Heart left ventricle (tissue), 13 donors: ENCODE measurements around the gene C6orf15.

Experiments
- POLR2A ChIP-seq, 2 donors: fragments of 450-650 bp; IDR thresholded peaks; one replicate each; pipeline ENCODE4 v1.6.1; 2017; ENCODE audit warnings: antibody characterized with exemption in 2 of 2, mild to moderate bottlenecking in 2 of 2, moderate library complexity in 2 of 2
- TF ChIP-seq, protein P1 (sequence below), 12 donors: fragments of 200-600 bp; sonication (generic) in 4 of 12; IDR thresholded peaks; one replicate each; pipeline versions ENCODE4 v1.5.0 to v1.8.0; 2018 to 2022; ENCODE audit warnings: antibody characterized with exemption in 12 of 12, mild to moderate bottlenecking in 5 of 12
- donor health status: ischemic (EF 13 %, LVEDD 7.1; RV severe dilation, severe dysfunction).
- donor health status: DM: no; HTN: yes; CAD: no.
- donor health status: DM: no; HTN: no; CAD: no.
- donor health status: ischemic (EF 25% LVEDD 6.9; RV normal size, moderate dysfunction).
- donor health status: ischemic (EF 25% LVEDD 5.7; RV mildly dilated, moderate dysfunction).
- donor health status: ischemic (EF 35%, LVEDD 5.7; RV mildly dilated, moderate dysfunction).
- donor health status: nonischemic (EF 11% LVEDD 7.7; RV severe dilation, severe dysfunction).
- donor health status: DM: yes; HTN: yes; CAD: no.
- donor health status: PGD.
- donor health status: ischemic (EF 29% LVEDD 5.4; RV normal size, mild dysfunction).
- donor health status: nonischemic (EF 23%, LVEDD 6.1; RV moderate dilation, normal function).

GRCh38 chr6:31149827-31150447, 37.6 kb upstream of the C6orf15 start:
- TF ChIP-seq, protein P1, sequence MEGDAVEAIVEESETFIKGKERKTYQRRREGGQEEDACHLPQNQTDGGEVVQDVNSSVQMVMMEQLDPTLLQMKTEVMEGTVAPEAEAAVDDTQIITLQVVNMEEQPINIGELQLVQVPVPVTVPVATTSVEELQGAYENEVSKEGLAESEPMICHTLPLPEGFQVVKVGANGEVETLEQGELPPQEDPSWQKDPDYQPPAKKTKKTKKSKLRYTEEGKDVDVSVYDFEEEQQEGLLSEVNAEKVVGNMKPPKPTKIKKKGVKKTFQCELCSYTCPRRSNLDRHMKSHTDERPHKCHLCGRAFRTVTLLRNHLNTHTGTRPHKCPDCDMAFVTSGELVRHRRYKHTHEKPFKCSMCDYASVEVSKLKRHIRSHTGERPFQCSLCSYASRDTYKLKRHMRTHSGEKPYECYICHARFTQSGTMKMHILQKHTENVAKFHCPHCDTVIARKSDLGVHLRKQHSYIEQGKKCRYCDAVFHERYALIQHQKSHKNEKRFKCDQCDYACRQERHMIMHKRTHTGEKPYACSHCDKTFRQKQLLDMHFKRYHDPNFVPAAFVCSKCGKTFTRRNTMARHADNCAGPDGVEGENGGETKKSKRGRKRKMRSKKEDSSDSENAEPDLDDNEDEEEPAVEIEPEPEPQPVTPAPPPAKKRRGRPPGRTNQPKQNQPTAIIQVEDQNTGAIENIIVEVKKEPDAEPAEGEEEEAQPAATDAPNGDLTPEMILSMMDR (IDR thresholded peaks at IDR 0.05), result no peak
- TF ChIP-seq POLR2A (IDR thresholded peaks at IDR 0.05), result no peak
